Uterus (tissue), 2 donors: ENCODE data around the gene LEUTX.

Experiments
- CTCF ChIP-seq, 4 experiments: fragments of 200-600 bp in 2 of 4; fragments of 450-650 bp in 2 of 4; sonication (generic) in 2 of 4; IDR thresholded peaks; one replicate each; pipeline ENCODE4 v1.5.1; 2016 to 2019; ENCODE audit warnings: antibody characterized with exemption in 4 of 4, mild to moderate bottlenecking in 2 of 4, moderate library complexity in 1 of 4
- POLR2A ChIP-seq, 2 donors: fragments of 450-650 bp; IDR thresholded peaks; one replicate each; pipeline ENCODE4 v1.6.1; 2016; ENCODE audit warnings: antibody characterized with exemption in 2 of 2, mild to moderate bottlenecking in 1 of 2, moderate library complexity in 1 of 2

DNA sequence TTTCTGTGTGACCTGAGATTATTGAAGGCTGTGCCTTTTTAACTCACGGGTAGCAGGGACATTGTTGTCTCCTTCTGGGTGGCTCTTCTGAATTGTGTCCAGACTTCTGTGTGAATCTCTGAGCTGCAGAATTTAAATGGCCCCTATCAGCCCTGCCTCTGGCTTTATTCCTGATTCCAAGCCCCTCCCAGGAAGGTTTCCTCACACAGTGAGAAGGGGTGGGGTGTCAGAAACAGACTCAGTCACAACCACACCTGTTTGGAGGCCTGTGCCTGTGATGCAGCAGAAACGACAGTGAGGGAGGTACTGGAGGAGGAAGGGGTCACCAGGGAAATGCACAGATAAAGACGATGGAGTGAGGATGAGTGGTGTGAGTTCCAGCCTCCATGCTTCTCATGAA lies 40.8 kb upstream of the LEUTX start, which contains the start of gene CLC:
- no peak for TF ChIP-seq CTCF (IDR thresholded peaks at IDR 0.05)
- TF ChIP-seq POLR2A (IDR thresholded peaks at IDR 0.05), result no peak
